Fibroblast of lung (primary cell): ENCODE measurements around the gene KCTD11.

Experiments used
- CTCF ChIP-seq, 2 donors: IDR thresholded peaks in 1 of 2; conservative IDR thresholded peaks in 1 of 2; 1 replicate in 1 of 2; 2 replicates in 1 of 2; pipeline ENCODE4 v1.5.1; 2011 to 2012; ENCODE audit warnings: low read length in 2 of 2, control low read depth in 1 of 2, inconsistent platforms in 1 of 2, low read depth in 1 of 2, mild to moderate bottlenecking in 1 of 2
- EZH2 ChIP-seq: IDR thresholded peaks from 2 replicates; pipeline ENCODE4 v1.5.1; 2012; ENCODE audit warnings: low read length, control low read depth, mild to moderate bottlenecking; ENCODE audit errors: missing control alignments

DNA sequence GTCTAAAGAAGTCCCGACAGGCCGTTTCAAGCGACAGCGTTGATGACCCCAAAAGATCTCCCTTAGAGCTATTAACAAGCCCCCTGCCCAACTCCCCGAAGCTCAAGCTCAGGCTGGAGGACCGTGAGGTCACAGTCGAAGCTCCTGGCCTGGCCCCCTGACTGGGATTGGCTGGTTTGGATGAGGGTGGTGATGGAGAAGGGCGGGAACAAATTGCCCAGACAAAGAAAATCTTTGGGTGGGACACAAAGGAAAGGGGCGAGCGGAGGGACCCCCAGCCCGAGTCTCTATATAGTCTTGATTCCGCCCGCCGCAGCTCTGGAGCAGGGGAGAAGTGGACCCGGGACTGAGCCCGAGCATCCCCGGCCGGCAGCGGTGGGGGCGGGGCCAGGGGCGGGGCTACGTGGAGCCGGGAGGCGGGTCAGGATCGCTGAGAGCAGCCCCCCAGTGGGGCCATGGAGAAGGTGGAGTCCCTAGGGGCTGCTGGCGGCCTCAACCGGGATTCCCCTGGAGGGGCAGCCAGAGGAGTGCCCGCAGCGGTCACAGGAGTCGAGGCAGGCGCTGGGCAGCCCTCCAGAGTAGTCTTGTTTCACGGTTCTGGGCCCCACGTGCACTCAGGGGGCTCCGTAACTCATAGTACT lies 21.8 kb upstream of the KCTD11 start:
- TF ChIP-seq CTCF (conservative IDR thresholded peaks at IDR 0.05 in 1 of 2, IDR thresholded peaks at IDR 0.05 in 1 of 2; ENCODE audit: low read depth in 1 of 2, low read length in 2 of 2): no peak
- TF ChIP-seq EZH2: no peak
